Umbilical cord (tissue), 2 donors: ENCODE measurements around the gene RHBDL3. TPM values are rescaled to one million over a fixed set of nuclear protein-coding genes. Genes with fewer than 3 reads are reported as not detected.

Source experiments
- DNase-seq: peaks from one replicate; pipeline ENCODE4 v3.0.0-alpha.2; 2015; ENCODE audit warnings: low spot score
- total RNA-seq: library from RNA; depleted of rRNA; stranded (reverse); fragments of >200 nt; gene quantifications from one replicate; pipeline ENCODE4 v1.2.3, GENCODE V29; 2014; ENCODE audit warnings: low replicate concordance; ENCODE audit not compliant: insufficient read depth

RHBDL3 gene
- total RNA-seq, 1 donor from 2014 or later = not detected

GRCh38 chr17:32266389-32267301 is 1.0 kb downstream of the RHBDL3 start:
- DNase-seq = no peak

- no peak for DNase-seq
Observed at GRCh38 chr17:32267690-32268205, 2.1 kb downstream of the RHBDL3 start.

- DNase-seq = no peak
Observed at GRCh38 chr17:32268734-32269288, 3.2 kb downstream of the RHBDL3 start.

GRCh38 chr17:32269377-32269776 is 3.7 kb downstream of the RHBDL3 start:
- DNase-seq = no peak

GRCh38 chr17:32271844-32272243 is 6.2 kb downstream of the RHBDL3 start:
- DNase-seq = no peak

- DNase-seq = no peak
Observed at GRCh38 chr17:32274101-32274500, 8.5 kb downstream of the RHBDL3 start.

GRCh38 chr17:32274643-32275042 is 9.0 kb downstream of the RHBDL3 start:
- DNase-seq = no peak

GRCh38 chr17:32275060-32276042 is 9.7 kb downstream of the RHBDL3 start:
- DNase-seq = peak; percentile 56

- no peak for DNase-seq
Observed at GRCh38 chr17:32276171-32276601, 10.6 kb downstream of the RHBDL3 start.

GRCh38 chr17:32277284-32277683 is 11.7 kb downstream of the RHBDL3 start:
- DNase-seq = peak; percentile 76

GRCh38 chr17:32278815-32279214 is 13.2 kb downstream of the RHBDL3 start:
- no peak for DNase-seq

- DNase-seq = no peak
Observed at GRCh38 chr17:32279891-32280716, 14.5 kb downstream of the RHBDL3 start.

GRCh38 chr17:32281011-32281451 is 15.4 kb downstream of the RHBDL3 start:
- no peak for DNase-seq

- DNase-seq = no peak
Observed at GRCh38 chr17:32283745-32284201, 18.1 kb downstream of the RHBDL3 start.

- no peak for DNase-seq
Observed at GRCh38 chr17:32285306-32285705, 19.7 kb downstream of the RHBDL3 start.

GRCh38 chr17:32285746-32286517 is 20.3 kb downstream of the RHBDL3 start:
- DNase-seq = no peak

- no peak for DNase-seq
Observed at GRCh38 chr17:32286518-32286900, 20.9 kb downstream of the RHBDL3 start.

- DNase-seq = no peak
Observed at GRCh38 chr17:32287804-32288511, 22.3 kb downstream of the RHBDL3 start.

- no peak for DNase-seq
Observed at GRCh38 chr17:32288615-32289014, 23.0 kb downstream of the RHBDL3 start.
